Small intestine (tissue), 4 donors: ENCODE results near the gene BOLA2. TPM values are rescaled to one million over a fixed set of nuclear protein-coding genes. Genes with fewer than 3 reads are reported as not detected.

Experiments used
- polyA plus RNA-seq, 4 donors: library from polyadenylated mRNA; stranded (reverse) in 3 of 4; unstranded in 1 of 4; fragments of 200-250 nt in 3 of 4; fragments of 120-200 nt in 1 of 4; gene quantifications; one replicate each; pipeline versions ENCODE4 v1.2.1 to v1.2.3, GENCODE V29; 2013
- donor health status: healthy with polysubstance abuse.
- donor health status: Bipolar disorder and iron deficiency.
- donor health status: healthy.

Gene BOLA2
- polyA plus RNA-seq, 4 donors = 15.3 to 49.4 (median 34.0) TPM

Other genes with a start within 250 kb of the BOLA2 start
- gene NPIPB11, start 47.6 kb downstream of the BOLA2 start, polyA plus RNA-seq = 1 to 10 TPM; 1.1 to 5.8 (median 3.1) TPM
- gene SLX1B, start 182 bp upstream of the BOLA2 start, polyA plus RNA-seq = 10 to 100 TPM; 36.7 to 70.2 (median 60.5) TPM
- gene SULT1A4, start 5.6 kb upstream of the BOLA2 start, polyA plus RNA-seq = 100 to 1,000 TPM; 151 to 768 (median 265) TPM
- gene NPIPB12, start 52.1 kb upstream of the BOLA2 start, polyA plus RNA-seq = 100 to 1,000 TPM in 2 of 4 donors, 10 to 100 TPM in 2; 28.7 to 167 (median 96.8) TPM
- 1 to 10 TPM; 1.1 to 4.8 (median 1.4) TPM for gene SPN, start 208.9 kb upstream of the BOLA2 start, polyA plus RNA-seq
- 100 to 1,000 TPM in 1 of 4 donors, 10 to 100 TPM in 3; 30.2 to 286 (median 32.0) TPM for gene QPRT, start 224.8 kb upstream of the BOLA2 start, polyA plus RNA-seq